ENCODE results near the gene APOBEC4.
"Not testable (repeated sequence)": the region's sequence is repeated elsewhere in the genome, so short reads cannot be mapped to it uniquely, and the experiment has no call there.

The APOBEC4 gene, protein sequence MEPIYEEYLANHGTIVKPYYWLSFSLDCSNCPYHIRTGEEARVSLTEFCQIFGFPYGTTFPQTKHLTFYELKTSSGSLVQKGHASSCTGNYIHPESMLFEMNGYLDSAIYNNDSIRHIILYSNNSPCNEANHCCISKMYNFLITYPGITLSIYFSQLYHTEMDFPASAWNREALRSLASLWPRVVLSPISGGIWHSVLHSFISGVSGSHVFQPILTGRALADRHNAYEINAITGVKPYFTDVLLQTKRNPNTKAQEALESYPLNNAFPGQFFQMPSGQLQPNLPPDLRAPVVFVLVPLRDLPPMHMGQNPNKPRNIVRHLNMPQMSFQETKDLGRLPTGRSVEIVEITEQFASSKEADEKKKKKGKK

DNA sequence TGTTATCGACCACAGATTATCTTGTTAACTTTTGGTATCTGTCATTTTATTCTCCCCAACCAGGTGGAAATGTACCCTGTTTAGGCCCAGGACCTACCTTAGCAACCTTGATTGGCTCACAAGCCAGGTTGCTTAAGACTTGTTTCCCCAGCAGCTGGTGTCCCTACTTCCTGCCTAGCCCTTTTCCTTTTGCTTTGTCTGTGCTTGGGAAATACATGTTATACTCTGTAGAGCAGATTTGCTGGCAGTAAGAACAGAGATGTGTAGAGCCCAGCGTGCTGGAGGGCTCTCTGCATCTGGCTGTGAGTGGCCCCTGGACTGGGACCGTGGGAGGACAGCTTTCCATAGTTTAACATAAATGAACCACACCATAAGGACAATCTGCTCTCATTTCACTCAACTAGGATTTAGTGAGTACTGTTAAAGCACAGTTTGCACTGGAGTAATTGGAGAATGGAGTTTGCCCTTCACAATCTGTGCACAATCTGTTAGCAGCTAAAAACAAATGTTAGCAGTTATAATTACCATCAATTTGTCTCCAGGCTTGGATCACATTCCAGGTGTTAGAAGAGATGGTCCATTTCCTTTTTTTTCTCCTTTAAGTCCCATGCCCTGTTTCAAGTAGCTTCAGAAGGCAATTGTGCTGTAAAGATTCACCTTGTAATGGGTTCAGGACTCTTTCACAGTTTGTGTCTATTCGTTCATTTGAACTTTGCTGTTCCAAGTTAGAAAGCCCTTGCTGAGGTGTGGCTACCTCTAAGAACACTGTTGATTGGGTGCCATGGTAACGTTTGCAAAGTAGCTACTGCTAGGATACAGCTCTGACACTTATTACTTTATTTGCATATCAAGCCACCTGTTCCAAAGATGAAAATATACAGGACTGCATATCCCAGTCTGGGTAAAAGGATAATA, at the start of gene APOBEC4:
TSS of gene APOBEC4 (minus strand) at position 770 of the 915 bp plus-strand sequence. CDS start 4,535 bp downstream, outside the sequence.
- in situ Hi-C loops (cut with MboI; ENCODE audit: low sequenced_read_pairs), result loop anchor here (10.0 kb wide), 1 partner anchor 262 kb away; no protein-coding TSS in a partner anchor

DNA sequence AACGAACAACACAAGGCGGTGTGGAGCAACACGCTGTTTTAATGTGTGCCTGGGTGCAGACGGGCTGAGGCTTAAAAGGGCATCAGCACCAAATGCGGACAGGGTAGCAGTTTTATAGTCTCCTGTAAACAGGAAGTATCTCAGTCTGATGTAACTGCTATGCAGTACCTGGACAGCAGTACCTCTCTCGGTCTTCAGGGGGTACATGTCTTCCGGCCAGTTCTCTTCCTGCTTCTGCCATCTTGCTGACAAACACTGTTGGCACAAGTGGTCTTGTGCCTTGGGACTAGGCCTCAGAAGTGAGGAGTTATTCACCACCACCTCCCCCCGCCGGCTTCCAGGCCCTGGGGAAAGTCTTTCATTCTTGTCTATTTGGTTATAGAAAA, 49.7 kb upstream of the APOBEC4 start:
- in situ Hi-C loops (cut with MboI; ENCODE audit: low sequenced_read_pairs), result no loop called here

DNA sequence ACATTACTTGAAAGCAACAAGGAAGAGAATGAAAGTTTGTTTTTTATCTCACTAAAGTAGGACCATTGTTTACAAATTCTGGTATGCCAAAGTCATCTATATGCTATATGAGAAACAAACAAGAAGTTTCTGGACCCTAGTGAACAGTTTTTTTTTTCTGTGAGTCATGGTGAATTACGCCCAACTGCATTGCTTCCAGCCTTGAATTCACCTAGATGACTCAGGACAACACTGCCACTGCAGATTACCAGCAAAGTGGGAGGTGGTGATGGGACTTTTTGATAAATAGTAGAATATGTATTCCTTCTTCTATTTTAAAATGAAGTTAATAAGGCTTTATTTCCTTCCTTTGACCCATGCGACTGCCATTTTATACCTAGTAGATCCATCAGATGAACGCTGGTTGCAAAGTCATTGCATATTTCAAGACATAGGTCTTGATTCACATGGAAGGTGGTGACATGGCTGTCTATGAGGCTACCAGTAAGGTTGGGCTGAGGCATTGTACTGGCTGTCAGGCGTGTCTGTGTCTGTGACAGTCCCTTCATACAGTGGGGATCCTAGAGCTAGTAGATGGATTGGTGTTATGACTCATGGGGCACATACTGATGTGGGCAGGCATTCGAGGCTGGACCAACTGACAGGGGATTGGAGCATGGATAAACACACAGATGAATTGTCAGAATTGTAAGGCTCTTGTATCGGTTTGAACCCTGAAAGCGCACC, 49.1 kb upstream of the APOBEC4 start:
- in situ Hi-C loops (cut with MboI; ENCODE audit: low sequenced_read_pairs), result no loop called here

DNA sequence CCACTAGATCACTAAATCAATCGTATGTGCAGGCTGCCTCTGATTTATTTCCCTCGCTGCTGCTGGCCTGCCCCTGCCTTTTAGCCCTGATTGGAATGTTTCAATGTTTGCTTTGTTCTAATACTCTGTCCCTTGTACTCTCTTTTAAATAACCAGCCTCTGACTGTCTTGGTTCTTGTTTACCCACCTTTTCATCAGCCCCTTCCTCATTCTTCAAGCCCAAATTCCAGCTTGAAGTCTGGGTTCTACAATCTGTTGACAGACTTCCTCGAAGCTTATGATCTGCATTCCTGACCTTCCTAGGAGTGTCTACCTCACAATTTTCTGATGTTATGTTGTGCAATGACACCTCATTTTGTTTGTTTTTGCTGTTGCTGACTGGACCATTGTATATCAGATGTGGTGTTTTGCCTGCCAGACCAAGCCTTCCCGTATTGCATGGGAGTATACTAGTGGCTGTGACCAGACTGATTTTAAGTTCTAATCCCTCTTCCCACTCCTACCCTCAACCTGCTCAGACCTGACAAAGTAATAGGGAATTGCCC, 46.6 kb upstream of the APOBEC4 start:
- in situ Hi-C loops (cut with MboI; ENCODE audit: low sequenced_read_pairs), result no loop called here

DNA sequence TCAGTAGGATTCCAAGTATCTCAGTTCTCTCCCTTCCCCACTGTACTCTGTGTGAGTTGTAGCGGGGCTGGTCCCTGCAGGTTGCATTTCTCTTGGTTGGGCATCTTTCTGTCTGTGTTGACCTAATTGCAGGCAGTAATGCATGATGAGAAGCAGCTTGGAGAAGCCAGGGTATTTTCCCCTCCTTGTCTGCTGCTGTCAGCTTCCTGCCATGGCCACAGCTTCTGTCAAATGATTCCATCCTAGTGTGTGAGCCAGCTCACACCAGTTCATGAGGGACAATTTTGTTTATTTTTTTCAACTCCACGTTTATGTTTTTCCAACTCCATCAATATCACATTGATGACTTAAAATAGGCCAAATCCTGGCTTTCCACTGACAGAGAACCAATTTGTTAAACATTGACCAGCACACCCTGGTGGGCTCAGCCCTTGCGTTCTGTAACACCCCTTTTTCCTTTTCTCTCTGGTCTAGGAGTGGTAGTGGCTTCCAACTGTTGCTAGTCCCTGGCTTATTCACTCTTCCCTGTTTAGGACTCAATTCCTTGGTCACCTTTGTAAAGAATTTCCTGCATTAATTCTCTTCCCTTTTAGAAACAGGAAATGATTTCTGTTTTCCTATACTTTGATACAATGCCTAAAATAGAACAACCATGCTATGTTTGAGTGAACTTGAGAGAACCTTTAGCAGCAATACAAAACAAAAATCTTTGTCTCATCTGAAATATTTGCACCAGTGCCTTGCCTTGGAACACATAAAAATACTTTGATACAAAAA, 44.9 kb upstream of the APOBEC4 start:
- in situ Hi-C loops (cut with MboI; ENCODE audit: low sequenced_read_pairs), result no loop called here

DNA sequence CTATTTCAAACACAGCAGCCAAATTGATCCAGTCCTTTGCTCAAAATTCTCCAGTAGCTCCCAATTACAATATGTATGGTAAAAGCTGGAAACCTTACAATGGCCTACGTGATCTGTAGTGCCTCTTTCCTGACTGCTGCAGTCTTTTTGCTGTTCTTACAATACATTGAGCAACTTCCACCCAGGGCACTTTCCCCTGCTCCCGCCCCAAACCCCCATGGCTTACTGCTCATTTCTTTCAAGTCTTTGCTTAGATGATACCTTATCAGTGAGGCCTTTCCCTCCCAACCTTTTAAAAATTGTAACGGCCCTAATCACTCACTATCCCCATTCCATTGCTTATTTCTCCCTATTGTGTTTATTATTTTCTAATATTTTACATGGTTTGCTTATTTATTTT, 43.9 kb upstream of the APOBEC4 start:
- in situ Hi-C loops (cut with MboI; ENCODE audit: low sequenced_read_pairs), result no loop called here

DNA sequence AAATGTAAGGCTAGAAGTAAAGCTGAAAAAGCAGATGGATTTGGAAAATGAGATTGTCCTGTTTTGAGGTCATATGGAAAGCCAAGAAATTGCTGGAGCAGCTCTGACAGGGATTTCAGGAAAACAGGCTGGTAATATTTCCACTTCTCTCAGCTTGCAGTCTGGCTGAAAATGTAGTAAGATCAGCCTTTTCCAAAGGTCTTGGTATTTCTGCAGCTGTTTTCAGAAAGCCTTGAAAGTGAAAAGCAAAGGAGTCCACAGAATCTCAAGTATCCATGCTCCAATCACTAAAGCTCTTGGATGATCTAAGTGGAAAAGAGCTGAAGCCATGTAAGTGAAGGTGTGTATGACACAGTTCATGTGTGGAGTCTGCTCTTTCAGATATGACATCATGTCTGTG, 41.6 kb upstream of the APOBEC4 start:
- in situ Hi-C loops (cut with MboI; ENCODE audit: low sequenced_read_pairs), result no loop called here

DNA sequence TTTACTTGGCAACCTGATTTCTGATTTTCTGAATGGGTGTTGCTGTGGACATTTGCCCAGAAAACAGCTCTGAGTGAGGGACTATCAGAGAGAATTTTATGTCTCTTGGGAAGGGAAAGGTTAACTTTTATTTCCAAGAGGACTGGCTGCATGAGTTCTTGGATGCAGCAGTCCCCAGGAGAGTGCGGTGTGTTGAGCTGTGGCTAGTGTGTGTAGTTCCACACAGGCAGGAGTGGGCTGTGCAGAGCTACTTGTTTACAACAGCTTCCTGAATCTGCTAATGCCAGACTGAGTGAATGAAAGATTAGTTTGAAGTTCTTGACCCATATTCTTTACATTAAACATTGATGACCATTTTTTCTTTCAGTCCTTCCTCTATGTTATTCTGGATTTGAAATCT, 41.0 kb upstream of the APOBEC4 start:
- in situ Hi-C loops (cut with MboI; ENCODE audit: low sequenced_read_pairs), result no loop called here

DNA sequence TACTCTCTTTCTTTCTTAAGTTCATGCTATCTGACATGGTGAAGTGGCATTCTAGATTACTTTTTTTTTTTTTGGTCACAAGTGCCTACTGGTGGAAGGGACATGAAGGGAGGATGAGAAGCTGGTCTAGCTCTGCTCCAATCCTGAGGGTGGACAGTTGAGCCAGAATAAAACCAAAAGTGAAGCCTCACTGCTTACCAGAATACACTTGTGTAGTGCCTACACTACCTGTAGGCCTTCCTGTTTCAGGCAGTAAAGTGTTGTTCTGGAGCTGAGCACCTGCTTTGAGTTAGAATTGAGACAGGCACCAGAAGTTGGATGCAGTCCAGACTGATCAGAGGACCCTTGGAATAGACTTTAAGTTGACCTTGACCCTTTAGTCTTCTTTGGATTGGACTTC, 40.4 kb upstream of the APOBEC4 start:
- in situ Hi-C loops (cut with MboI; ENCODE audit: low sequenced_read_pairs), result no loop called here

DNA sequence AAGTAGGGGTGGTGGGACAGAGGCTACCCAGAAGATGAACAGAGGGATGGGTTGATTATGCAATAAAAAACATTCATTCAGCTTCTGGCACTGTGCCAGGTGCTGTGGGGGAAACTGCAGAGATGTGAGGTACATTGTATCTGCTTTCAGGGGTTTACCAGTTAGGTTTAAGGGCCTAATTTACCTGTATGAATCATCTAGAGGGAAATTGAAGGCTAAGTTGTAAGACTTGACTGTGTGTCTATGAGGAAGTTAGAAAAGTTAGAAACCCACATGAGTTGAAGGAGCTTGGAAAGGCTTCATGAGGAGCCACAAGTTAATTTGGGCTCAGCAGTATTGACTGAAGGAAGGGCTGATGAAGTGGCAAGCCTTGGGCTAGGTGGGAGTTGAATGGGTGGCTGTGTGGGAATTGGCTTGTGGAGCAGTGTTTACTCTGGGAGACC, 36.7 kb upstream of the APOBEC4 start:
- in situ Hi-C loops (cut with MboI; ENCODE audit: low sequenced_read_pairs), result no loop called here

DNA sequence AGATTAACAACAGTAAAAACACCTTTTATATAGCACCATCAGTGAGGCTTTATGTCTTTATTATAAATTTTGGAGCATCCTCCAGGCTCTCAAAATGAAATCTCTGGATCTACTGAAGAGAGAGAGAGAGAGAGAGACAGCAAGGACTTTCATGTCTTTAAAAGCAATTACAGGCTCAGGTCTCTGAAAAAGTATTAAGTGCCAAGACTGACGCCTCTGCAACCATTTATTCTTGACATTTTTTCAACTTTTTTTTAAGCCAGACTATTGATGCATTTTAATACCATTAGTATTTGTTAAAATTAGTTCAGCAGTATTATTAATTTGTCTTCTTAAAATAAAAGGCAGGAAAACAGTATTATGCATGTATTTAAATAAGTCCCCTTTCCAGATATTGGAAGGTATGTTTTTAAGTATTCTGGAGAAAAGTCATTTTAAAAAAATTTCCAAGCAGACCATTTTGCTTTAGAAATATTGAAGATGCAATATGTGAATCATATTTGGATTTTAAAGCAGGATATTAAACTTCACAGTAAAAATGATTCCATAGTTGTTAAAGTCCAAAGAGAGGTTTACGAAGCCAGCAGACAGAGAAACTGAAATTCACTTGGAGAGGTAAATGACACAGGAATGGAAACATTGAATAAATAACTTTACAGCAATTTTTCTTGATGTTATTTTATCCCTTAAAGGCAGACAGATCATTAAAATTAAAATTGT, 35.4 kb upstream of the APOBEC4 start:
- in situ Hi-C loops (cut with MboI; ENCODE audit: low sequenced_read_pairs), result no loop called here

DNA sequence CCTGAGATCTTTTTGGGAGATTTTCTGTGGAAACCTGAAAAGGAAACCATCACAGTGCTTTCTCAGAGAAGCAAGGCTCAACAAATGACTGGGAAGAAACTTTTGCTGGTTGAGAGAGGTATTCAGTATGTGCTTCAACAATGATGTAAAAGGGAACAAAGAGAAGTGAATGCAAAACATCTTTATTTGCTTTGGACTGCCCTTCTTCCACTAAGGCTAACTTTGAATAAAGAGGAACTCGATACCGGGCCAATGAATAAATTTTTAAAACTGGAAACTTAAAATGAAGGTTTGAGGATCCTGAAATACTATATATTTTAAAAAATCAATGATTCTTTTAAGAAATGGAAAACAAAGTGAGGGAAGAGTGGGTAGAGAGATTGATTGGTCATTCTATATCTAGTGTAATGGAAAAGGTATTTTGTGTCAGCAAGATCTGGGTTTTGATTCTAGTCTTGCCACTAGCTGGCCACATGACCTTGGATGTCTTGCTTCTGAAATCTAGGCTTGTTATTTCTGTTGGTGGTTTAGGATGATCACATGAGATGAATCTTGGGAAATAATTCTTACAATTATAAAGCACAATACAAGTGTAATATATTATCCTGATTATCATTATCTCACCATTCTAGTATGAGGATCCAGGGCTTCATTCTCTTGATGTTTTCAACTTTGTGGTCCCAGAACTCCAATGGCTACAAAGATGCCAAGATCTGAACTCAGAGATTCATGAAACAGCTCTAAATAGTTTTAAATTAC, 34.6 kb upstream of the APOBEC4 start:
- in situ Hi-C loops (cut with MboI; ENCODE audit: low sequenced_read_pairs), result no loop called here

DNA sequence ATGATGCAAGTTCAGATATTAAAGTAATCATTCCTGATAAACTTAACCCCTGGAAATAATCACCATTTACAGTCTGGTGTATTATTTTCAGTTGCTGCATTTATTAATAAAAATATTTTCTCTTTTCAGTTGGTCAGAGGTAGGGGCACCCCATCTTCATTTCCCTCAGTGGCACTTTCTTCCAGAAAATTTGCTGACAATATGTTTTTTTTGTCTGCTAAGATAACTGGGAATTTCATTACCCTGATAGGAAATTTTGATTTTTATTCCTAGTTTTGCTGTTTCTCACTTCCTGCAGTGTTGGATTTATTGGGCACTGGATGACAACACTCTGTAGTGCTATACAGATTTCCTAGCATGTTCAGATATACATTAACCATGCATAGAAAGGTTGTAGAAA, 33.1 kb upstream of the APOBEC4 start:
- in situ Hi-C loops (cut with MboI; ENCODE audit: low sequenced_read_pairs), result no loop called here

DNA sequence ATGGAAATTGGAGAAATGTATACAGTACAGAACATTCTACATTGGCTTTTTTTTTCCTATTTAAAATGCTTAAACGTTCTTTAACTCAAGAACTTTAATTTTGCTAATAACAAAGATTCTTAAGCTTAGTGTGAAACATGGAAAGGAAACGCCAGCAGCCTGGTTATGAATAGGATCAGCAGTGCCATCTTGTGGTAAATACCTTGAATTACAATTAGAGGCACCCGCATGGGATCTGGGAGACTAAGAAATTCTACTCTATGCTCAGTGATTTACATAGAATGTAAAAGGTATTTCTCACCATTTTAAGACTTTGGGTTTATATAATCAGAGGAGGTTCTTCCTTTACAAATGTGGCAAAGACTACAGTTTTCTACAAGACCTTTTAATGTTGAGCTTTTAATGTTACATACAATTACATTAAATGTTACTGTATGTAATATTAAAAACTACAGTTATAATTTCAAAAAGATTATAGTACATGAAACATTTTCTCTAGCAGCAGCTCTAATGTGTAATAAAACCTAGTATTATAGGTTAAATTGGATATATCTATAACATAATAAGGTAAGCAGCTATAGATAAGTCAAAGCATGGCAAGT, 32.1 kb upstream of the APOBEC4 start:
- in situ Hi-C loops (cut with MboI; ENCODE audit: low sequenced_read_pairs), result no loop called here

DNA sequence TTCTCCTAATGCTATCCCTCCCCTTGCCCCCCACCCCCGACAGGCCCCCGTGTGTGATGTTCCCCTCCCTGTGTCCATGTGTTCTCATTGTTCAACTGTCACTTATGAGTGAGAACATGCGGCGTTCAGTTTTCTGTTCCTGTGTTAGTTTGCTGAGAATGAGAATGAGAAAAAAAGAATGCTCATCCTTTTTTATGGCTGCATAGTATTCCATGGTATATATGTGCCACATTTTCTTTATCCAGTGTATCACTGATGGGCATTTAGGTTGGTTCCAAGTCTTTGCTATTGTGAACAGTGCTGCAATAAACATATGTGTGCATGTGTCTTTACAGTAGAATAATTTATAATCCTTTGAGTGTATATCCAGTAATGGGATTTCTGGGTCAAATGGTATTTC, 26.2 kb upstream of the APOBEC4 start:
- in situ Hi-C loops (cut with MboI; ENCODE audit: low sequenced_read_pairs), result not testable (repeated sequence)

DNA sequence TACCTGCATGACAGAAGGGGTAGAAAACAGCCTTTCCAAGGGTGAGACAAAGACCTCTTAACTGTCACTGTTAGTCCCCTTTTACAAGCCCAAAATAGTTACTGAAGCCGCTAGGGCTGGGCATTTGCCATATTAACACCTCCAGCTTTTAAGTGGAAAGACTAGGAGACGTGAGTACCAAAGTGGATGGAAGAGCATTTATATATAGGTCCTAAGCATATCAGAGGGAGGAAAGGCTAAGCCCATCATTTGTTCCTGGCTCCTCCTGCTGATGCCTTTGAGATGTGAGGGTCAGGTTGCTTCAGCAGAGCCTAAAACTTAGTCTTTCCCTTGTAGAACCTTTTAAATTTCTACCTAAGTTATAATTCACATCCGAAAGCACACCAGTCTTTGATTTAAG, 25.7 kb upstream of the APOBEC4 start:
- in situ Hi-C loops (cut with MboI; ENCODE audit: low sequenced_read_pairs), result no loop called here

DNA sequence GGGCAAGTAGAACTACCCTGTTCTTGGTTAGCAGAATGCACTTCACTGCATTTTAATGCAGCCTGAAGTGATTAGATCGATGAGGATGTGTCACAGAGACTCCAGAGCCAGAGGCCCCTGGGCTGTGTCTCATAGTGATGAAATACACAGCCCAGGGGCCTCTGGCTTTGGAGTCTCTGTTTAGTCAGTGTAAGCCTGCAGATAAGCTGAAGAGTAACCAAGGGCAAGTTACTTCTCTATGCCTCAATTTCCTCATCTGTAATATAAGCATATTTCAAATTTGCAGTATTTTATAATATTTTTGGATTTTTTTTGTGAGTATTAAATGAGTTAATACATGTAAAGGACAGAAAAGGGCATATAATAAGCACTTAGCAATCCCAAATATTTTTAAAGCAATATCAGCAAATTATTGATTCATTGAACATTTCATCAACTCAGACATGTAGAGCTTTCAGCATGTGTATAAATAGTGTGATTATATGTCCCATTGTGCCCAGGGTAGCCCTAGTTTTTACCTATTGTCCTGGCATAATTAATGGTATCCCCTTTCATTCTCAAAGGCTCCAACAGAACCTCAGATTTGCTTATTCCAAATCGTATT, 23.6 kb upstream of the APOBEC4 start:
- in situ Hi-C loops (cut with MboI; ENCODE audit: low sequenced_read_pairs), result no loop called here

Data from HL-60/S4 treated with retinoic acid at 250 ng/mL for 4 days and 3 days (cell line).